ENCODE measurements around the gene KRTAP9-3.
A peak's percentile ranks its signal among the peaks of the same experiment; 100 is the strongest.

The KRTAP9-3 gene

GRCh38 chr17:41190328-41190727 is 41.9 kb upstream of the KRTAP9-3 start:
- Histone ChIP-seq H3K36me3 (ENCODE audit: low read depth) (no peaks in the 10 kb centered on the region), H3K9me3 (ENCODE audit: severe bottlenecking) (no peaks in the 10 kb centered on the region), H3K4me3 (ENCODE audit: severe bottlenecking) (no peak overlapping the region), H3K4me1 (ENCODE audit: insufficient read depth, poor library complexity, severe bottlenecking) (no peaks in the 10 kb centered on the region), H3K27ac (ENCODE audit: poor library complexity, severe bottlenecking) (no peak overlapping the region), H3K27me3 (ENCODE audit: insufficient read depth, poor library complexity, severe bottlenecking) (no peaks in the 10 kb centered on the region)
- DNase-seq (ENCODE audit: low spot score) (no peak), ATAC-seq (ENCODE audit: low read depth) (no peak)
- TF ChIP-seq CTCF (IDR thresholded peaks at IDR 0.05; ENCODE audit: poor library complexity, severe bottlenecking) = no peak

GRCh38 chr17:41196068-41196467 is 36.2 kb upstream of the KRTAP9-3 start:
- TF ChIP-seq CTCF (IDR thresholded peaks at IDR 0.05; ENCODE audit: poor library complexity, severe bottlenecking) = no peak
- no peak for DNase-seq (ENCODE audit: low spot score)
- Histone ChIP-seq H3K27me3 (ENCODE audit: insufficient read depth, poor library complexity, severe bottlenecking) (no peaks in the 10 kb centered on the region), H3K36me3 (ENCODE audit: low read depth) (no peaks in the 10 kb centered on the region), H3K9me3 (ENCODE audit: severe bottlenecking) (no peaks in the 10 kb centered on the region), H3K4me1 (ENCODE audit: insufficient read depth, poor library complexity, severe bottlenecking) (no peaks in the 10 kb centered on the region), H3K27ac (ENCODE audit: poor library complexity, severe bottlenecking) (no peak overlapping the region), H3K4me3 (ENCODE audit: severe bottlenecking) (no peak overlapping the region)
- no peak for ATAC-seq (ENCODE audit: low read depth)

- no peaks in the 10 kb centered on the region for H3K9me3 ChIP-seq (ENCODE audit: severe bottlenecking)
- no peak for DNase-seq (ENCODE audit: low spot score)
- no peaks in the 10 kb centered on the region for H3K27me3 ChIP-seq (ENCODE audit: insufficient read depth, poor library complexity, severe bottlenecking)
- H3K4me1 ChIP-seq (ENCODE audit: insufficient read depth, poor library complexity, severe bottlenecking) = no peaks in the 10 kb centered on the region
- no peaks in the 10 kb centered on the region for H3K36me3 ChIP-seq (ENCODE audit: low read depth)
- no peak overlapping the region for H3K4me3 ChIP-seq (ENCODE audit: severe bottlenecking)
- no peak for ATAC-seq (ENCODE audit: low read depth)
- H3K27ac ChIP-seq (ENCODE audit: poor library complexity, severe bottlenecking) = no peak overlapping the region
- no peak for TF ChIP-seq CTCF (IDR thresholded peaks at IDR 0.05; ENCODE audit: poor library complexity, severe bottlenecking)
These were observed 32.7 kb upstream of the KRTAP9-3 start for GRCh38 chr17:41199421-41200078.

GRCh38 chr17:41211845-41212466 is 20.3 kb upstream of the KRTAP9-3 start:
- Histone ChIP-seq H3K9me3 (ENCODE audit: severe bottlenecking) (no peaks in the 10 kb centered on the region), H3K27ac (ENCODE audit: poor library complexity, severe bottlenecking) (no peak overlapping the region), H3K36me3 (ENCODE audit: low read depth) (no peaks in the 10 kb centered on the region), H3K27me3 (ENCODE audit: insufficient read depth, poor library complexity, severe bottlenecking) (no peaks in the 10 kb centered on the region), H3K4me1 (ENCODE audit: insufficient read depth, poor library complexity, severe bottlenecking) (no peaks in the 10 kb centered on the region), H3K4me3 (ENCODE audit: severe bottlenecking) (no peak overlapping the region)
- no peak for TF ChIP-seq CTCF (IDR thresholded peaks at IDR 0.05; ENCODE audit: poor library complexity, severe bottlenecking)
- DNase-seq (ENCODE audit: low spot score) (no peak), ATAC-seq (ENCODE audit: low read depth) (peak; percentile 61)
